Loucy (cell line): Measurements from ENCODE around the gene ABHD13.
"Not testable (repeated sequence)": the region's sequence is repeated elsewhere in the genome, so short reads cannot be mapped to it uniquely, and the experiment has no call there.

Experiments
- H2AFZ ChIP-seq: fragments of 200-600 bp; sonication (generic); 2 replicates; pipeline ENCODE4 v1.6.0; 2016; ENCODE audit warnings: antibody characterized with exemption, mild to moderate bottlenecking, low read length, moderate library complexity
- H3F3A ChIP-seq: fragments of 200-600 bp; 2 replicates; pipeline ENCODE4 v1.6.0; 2016; ENCODE audit warnings: antibody characterized with exemption, low read depth, mild to moderate bottlenecking
- H3K27me3 ChIP-seq: fragments of 200-600 bp; sonication (generic); 2 replicates; pipeline ENCODE4 v1.6.1; 2014; ENCODE audit warnings: low read length, mild to moderate bottlenecking; ENCODE audit not compliant: insufficient read depth, poor library complexity, severe bottlenecking
- H3K36me3 ChIP-seq: fragments of 200-600 bp; sonication (generic); 2 replicates; pipeline ENCODE4 v1.6.1; 2016; ENCODE audit warnings: low read length; ENCODE audit not compliant: insufficient read depth
- H3K4me1 ChIP-seq: fragments of 200-600 bp; sonication (generic); 2 replicates; pipeline ENCODE4 v1.5.1; 2014; ENCODE audit warnings: low read length, mild to moderate bottlenecking; ENCODE audit not compliant: insufficient read depth, poor library complexity, severe bottlenecking
- H3K4me2 ChIP-seq: fragments of 200-600 bp; sonication (generic); 2 replicates; pipeline ENCODE4 v1.6.0; 2014; ENCODE audit warnings: antibody characterized with exemption, low read length, low read depth, mild to moderate bottlenecking; ENCODE audit not compliant: poor library complexity, severe bottlenecking
- H3K4me3 ChIP-seq: fragments of 200-600 bp; sonication (generic); 2 replicates; pipeline ENCODE4 v1.5.1; 2014; ENCODE audit warnings: low read length, mild to moderate bottlenecking, mixed read lengths; ENCODE audit not compliant: poor library complexity, severe bottlenecking
- H3K79me2 ChIP-seq: fragments of 200-600 bp; sonication (generic); 2 replicates; pipeline ENCODE4 v1.6.1; 2014; ENCODE audit warnings: low read length; ENCODE audit not compliant: insufficient read depth
- H3K9ac ChIP-seq: fragments of 200-600 bp; sonication (generic); 2 replicates; pipeline ENCODE4 v1.6.0; 2014; ENCODE audit warnings: mild to moderate bottlenecking, low read depth, low read length, moderate library complexity; ENCODE audit not compliant: poor library complexity, severe bottlenecking
- H3K9me2 ChIP-seq: fragments of 200-600 bp; sonication (generic); replicated peaks from 2 replicates; pipeline ENCODE4 v1.6.1; 2016; ENCODE audit warnings: low read depth, low read length, mixed read lengths
- H3K9me3 ChIP-seq: fragments of 200-600 bp; sonication (generic); 2 replicates; pipeline ENCODE4 v1.6.1; 2014; ENCODE audit warnings: mild to moderate bottlenecking, antibody characterized with exemption, low read length, low read depth; ENCODE audit not compliant: insufficient read depth
- H4K20me1 ChIP-seq: fragments of 200-600 bp; sonication (generic); 2 replicates; pipeline ENCODE4 v1.6.0; 2014; ENCODE audit warnings: antibody characterized with exemption, low read length, mild to moderate bottlenecking; ENCODE audit not compliant: insufficient read depth, poor library complexity, severe bottlenecking
- EZH2phosphoT487 ChIP-seq: fragments of 200-600 bp; IDR thresholded peaks from 2 replicates; pipeline ENCODE4 v1.6.1; 2018; ENCODE audit warnings: antibody characterized with exemption, mild to moderate bottlenecking, moderate library complexity, borderline replicate concordance
- TF ChIP-seq, protein P1 (sequence below): fragments of 200-600 bp; sonication (generic); conservative IDR thresholded peaks from 2 replicates; pipeline ENCODE4 v1.5.1; 2014; ENCODE audit warnings: mild to moderate bottlenecking, antibody characterized with exemption, low read length

ABHD13 gene

DNA sequence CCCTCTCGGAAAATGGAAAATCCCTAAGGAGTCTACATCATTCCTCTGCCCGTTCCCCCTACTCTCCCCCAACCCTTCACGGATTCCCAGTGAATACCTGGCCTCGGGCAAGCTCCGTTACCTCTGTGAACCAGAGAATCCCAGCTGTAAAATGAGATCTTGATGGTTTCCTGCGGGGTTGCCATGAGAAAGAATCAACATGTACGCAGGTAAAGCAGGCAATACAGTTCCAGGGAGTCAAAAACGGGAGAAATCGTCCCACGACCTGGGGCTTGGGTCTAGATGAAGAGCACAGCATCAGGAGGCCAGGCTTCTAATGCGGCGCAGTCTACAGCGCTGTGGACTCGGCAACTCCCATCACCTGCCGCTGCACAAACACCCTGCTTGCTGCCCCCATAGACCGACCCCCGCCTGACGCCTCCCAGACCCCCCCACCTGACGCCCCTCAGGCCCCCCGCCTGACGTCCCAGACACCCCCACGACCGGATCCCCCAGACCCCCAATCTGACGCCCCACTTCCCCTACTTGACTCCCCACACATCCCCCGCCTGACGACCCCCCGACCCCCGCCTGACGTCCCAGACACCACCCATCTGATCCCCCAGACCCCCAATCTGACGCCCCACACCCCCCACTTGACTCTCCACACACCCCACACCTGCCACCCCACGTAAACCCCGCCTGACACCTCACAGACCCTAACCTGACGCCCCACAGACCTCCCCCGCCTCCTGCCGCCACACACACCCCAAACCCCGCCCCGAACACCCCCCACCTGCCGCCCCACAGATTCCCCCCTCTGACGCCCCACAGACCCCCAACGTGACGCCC is 3.5 kb upstream of the ABHD13 start:
- Histone ChIP-seq H3K9me2 (no peaks in the 10 kb centered on the region), H3K27me3 (no peaks in the 10 kb centered on the region), H3K79me2 (peaks cover 36% of the 10 kb centered on the region), H3K4me3 (peak overlapping the region; percentile 93), H3K4me1 (peaks cover 44% of the 10 kb centered on the region), H2AFZ (peak overlapping the region; percentile 82), H4K20me1 (peaks cover 11% of the 10 kb centered on the region), H3K9me3 (no peaks in the 10 kb centered on the region), H3K36me3 (no peaks in the 10 kb centered on the region), H3K4me2 (peak overlapping the region; percentile 100), H3F3A (0 out of 2 replicates have a peak, but pooled peaks cover 5% of the 10 kb centered on the region), H3K9ac (peak overlapping the region; percentile 79)
- no peak for TF ChIP-seq EZH2phosphoT487
- TF ChIP-seq, protein P1, sequence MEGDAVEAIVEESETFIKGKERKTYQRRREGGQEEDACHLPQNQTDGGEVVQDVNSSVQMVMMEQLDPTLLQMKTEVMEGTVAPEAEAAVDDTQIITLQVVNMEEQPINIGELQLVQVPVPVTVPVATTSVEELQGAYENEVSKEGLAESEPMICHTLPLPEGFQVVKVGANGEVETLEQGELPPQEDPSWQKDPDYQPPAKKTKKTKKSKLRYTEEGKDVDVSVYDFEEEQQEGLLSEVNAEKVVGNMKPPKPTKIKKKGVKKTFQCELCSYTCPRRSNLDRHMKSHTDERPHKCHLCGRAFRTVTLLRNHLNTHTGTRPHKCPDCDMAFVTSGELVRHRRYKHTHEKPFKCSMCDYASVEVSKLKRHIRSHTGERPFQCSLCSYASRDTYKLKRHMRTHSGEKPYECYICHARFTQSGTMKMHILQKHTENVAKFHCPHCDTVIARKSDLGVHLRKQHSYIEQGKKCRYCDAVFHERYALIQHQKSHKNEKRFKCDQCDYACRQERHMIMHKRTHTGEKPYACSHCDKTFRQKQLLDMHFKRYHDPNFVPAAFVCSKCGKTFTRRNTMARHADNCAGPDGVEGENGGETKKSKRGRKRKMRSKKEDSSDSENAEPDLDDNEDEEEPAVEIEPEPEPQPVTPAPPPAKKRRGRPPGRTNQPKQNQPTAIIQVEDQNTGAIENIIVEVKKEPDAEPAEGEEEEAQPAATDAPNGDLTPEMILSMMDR: no peak

DNA sequence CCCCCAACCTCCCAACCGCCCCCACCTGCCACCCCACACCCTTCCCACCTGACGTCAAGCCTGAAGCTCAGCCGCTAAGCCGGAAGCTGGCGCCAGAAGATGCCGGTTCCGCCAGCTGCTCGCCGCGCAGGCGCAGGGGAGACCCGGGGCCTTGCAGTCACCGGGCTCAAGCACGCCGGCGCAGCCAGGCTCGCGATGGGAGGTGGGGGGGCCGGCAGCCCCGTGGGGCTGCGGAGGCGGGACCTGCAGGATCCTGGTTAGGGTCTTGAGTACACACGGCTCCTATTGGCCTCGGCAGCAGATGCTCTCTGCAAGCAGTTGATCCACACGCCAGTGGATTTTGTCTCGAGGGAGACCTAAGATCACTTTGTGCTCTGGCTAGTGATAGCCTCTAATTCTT is 2.8 kb upstream of the ABHD13 start, which contains the start of gene LIG4:
LIG4 (minus strand) TSS at position 101 of the 400 bp plus-strand sequence. CDS start 4,268 bp downstream, outside the sequence.
- Histone ChIP-seq H3K36me3 (no peaks in the 10 kb centered on the region), H3K4me1 (peaks cover 49% of the 10 kb centered on the region), H3K27me3 (no peaks in the 10 kb centered on the region), H3K9me3 (no peaks in the 10 kb centered on the region), H3K4me2 (peak within 1 kb of the TSS; percentile 100), H3K4me3 (peak within 1 kb of the TSS; percentile 99), H3K79me2 (peaks cover 44% of the 10 kb centered on the region), H3K9me2 (no peaks in the 10 kb centered on the region), H3K9ac (peak within 1 kb of the TSS; percentile 79), H3F3A (0 out of 2 replicates have a peak, but pooled peaks cover 5% of the 10 kb centered on the region), H2AFZ (peak within 1 kb of the TSS; percentile 82), H4K20me1 (peaks cover 19% of the 10 kb centered on the region)
- no peak for TF ChIP-seq EZH2phosphoT487
- TF ChIP-seq, protein P1: no peak

DNA sequence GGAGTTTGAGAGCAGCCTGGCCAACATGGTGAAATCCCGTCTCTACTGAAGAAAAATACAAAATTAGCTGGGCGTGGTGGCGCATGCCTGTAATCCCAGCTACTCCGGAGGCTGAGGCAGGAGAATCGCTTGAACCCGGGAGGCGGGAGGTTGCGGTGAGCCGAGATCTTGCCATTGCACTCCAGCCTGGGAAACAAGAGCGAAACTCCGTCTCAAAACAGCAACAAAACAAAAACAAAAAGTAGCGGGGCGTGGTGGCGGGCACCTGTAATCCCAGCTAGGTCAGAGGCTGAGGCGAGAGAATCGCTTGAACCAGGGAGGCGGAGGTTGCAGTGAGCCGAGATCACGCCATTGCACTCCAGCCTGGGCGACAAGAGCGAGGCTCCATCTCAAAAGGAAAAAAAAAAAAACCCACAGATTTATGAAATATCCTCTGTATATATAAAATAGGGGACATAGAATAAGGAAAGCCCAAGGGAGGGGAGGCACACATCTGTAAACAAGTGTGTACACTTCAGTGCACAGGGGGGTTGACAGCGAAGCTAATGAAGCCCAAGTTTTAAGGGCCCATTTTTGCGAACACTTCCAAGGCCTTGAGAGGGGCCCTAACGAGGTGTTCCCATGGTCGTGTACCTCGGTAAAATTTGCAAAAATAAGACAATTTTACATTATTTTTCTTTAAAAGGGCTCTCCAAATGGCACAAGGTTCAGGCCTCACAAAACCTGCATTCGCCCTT is 717 bp upstream of the ABHD13 start:
- H3K36me3 ChIP-seq, H3F3A ChIP-seq, H3K9me2 ChIP-seq, H3K9me3 ChIP-seq, H3K27me3 ChIP-seq: not testable (repeated sequence)
- Histone ChIP-seq H3K9ac (peak overlapping the region; percentile 94), H3K79me2 (peaks cover 58% of the 10 kb centered on the region), H2AFZ (peak overlapping the region; percentile 98), H3K4me1 (peaks cover 43% of the 10 kb centered on the region), H4K20me1 (peaks cover 32% of the 10 kb centered on the region), H3K4me2 (peak overlapping the region; percentile 68), H3K4me3 (peak overlapping the region; percentile 99)
